Panc1 (cell line): ENCODE results near the gene C9orf152. TPM values are rescaled to one million over a fixed set of nuclear protein-coding genes. Genes with fewer than 3 reads are reported as not detected.

Experiments
- ATAC-seq: fragments of 200-7000 bp; cut with Tn5 transposase; 2 replicates; pipeline ENCODE4 v1.9.1; 2020; ENCODE audit warnings: mild to moderate bottlenecking, moderate library complexity
- BruUV-seq: library from RNA; stranded (reverse); fragments of 400-500 nt; replicated peaks from 2 replicates; lab custom pipeline; 2021; lab: Mats Ljungman, UMichigan
- CTCF ChIA-PET: fragments of 300-600 bp; sonication (Branson Sonifier 250); formaldehyde crosslinking; loops from one replicate; lab custom pipeline; 2022; ENCODE audit warnings: antibody characterized with exemption; lab: Charles Lee
- POLR2A ChIA-PET: fragments of 300-600 bp; sonication (Branson Sonifier 250); formaldehyde crosslinking; loops from one replicate; lab custom pipeline; 2022; ENCODE audit warnings: antibody characterized with exemption; lab: Charles Lee
- DNase-seq: peaks from one replicate; pipeline ENCODE4 v3.0.0-alpha.2; 2010; ENCODE audit warnings: low read depth, low spot score
- H3K27ac ChIP-seq: 2 replicates; pipeline ENCODE4 v1.5.1; 2011; ENCODE audit warnings: mild to moderate bottlenecking, low read length, inconsistent platforms
- H3K27me3 ChIP-seq: fragments of 200-500 bp; sonication (Bioruptor generic); 2 replicates; pipeline ENCODE4 v1.6.0; 2014; ENCODE audit warnings: low read length, inconsistent platforms; ENCODE audit not compliant: control insufficient read depth, insufficient read depth
- H3K36me3 ChIP-seq: fragments of 200-500 bp; sonication (Bioruptor generic); 2 replicates; pipeline ENCODE4 v1.5.1; 2014; ENCODE audit warnings: inconsistent platforms, mild to moderate bottlenecking, low read length, moderate library complexity; ENCODE audit not compliant: control insufficient read depth, insufficient read depth
- H3K4me1 ChIP-seq: 2 replicates; pipeline ENCODE4 v1.5.1; 2011; ENCODE audit warnings: inconsistent platforms, mild to moderate bottlenecking, low read length, moderate library complexity; ENCODE audit not compliant: control insufficient read depth, insufficient read depth
- H3K4me3 ChIP-seq, 2 experiments: 2 replicates each; pipeline ENCODE4 v1.5.1; 2011 to 2012; ENCODE audit warnings: low read depth in 2 of 2, low read length in 2 of 2, mild to moderate bottlenecking in 2 of 2, inconsistent platforms in 1 of 2, moderate library complexity in 1 of 2
- H3K9me3 ChIP-seq: fragments of 200-500 bp; sonication (Bioruptor generic); 2 replicates; pipeline ENCODE4 v1.5.1; 2014; ENCODE audit warnings: low read depth, mild to moderate bottlenecking, inconsistent platforms, low read length, moderate library complexity; ENCODE audit not compliant: control insufficient read depth, insufficient read depth
- CTCF ChIP-seq: fragments of 450-650 bp; IDR thresholded peaks from 2 replicates; pipeline ENCODE4 v1.5.1; 2017; ENCODE audit warnings: mild to moderate bottlenecking
- POLR2AphosphoS5 ChIP-seq: IDR thresholded peaks from 2 replicates; pipeline ENCODE4 v1.6.1; 2012; ENCODE audit warnings: mild to moderate bottlenecking, low read depth, low read length, moderate library complexity
- REST ChIP-seq, 2 experiments: IDR thresholded peaks; 2 replicates each; pipeline ENCODE4 v1.6.1; 2011 to 2012; ENCODE audit warnings: low read depth in 2 of 2, control low read depth in 1 of 2, low read length in 1 of 2, mild to moderate bottlenecking in 1 of 2, moderate library complexity in 1 of 2; ENCODE audit not compliant: insufficient read depth in 1 of 2
- SIN3A ChIP-seq: IDR thresholded peaks from 2 replicates; pipeline ENCODE4 v1.6.1; 2012; ENCODE audit warnings: low read depth, mild to moderate bottlenecking, low read length, moderate library complexity, borderline replicate concordance; ENCODE audit not compliant: insufficient read depth
- TCF7L2 ChIP-seq: IDR thresholded peaks from 2 replicates; pipeline ENCODE4 v1.6.1; 2011; ENCODE audit warnings: mild to moderate bottlenecking, low read depth, low read length, inconsistent platforms
- in situ Hi-C: cut with HindIII; loops from 2 replicates; pipeline ENCODE4 v1.10.0; 2016; ENCODE audit warnings: low sequenced_read_pairs, low pct_unique_long_range_greater_than_20kb
- intact Hi-C: fragments of 100-400 bp; cut with micrococcal nuclease; formaldehyde crosslinking; loops from one replicate; pipeline ENCODE4 v1.10.0; 2022; ENCODE audit not compliant: unreplicated experiment
- total RNA-seq: library from RNA; stranded (reverse); gene quantifications from one replicate; pipeline ENCODE4 v1.2.1, GENCODE V29; 2021; ENCODE audit not compliant: unreplicated experiment

Gene C9orf152
- total RNA-seq, 1 experiment from 2014 or later: 0.10 TPM

- CTCF ChIA-PET: no interaction called here
- no TSS peak for BruUV-seq
- in situ Hi-C loops (no loop called here), intact Hi-C loops (no loop called here)
- no peaks in the 10 kb centered on the region for H3K27me3 ChIP-seq
- H3K36me3 ChIP-seq: peaks cover 14% of the 10 kb centered on the region; the same call in 1 of the 2 replicates
- H3K9me3 ChIP-seq: no peaks in the 10 kb centered on the region
- DNase-seq: no peak
- no peak overlapping the region for H3K4me3 ChIP-seq
- POLR2A ChIA-PET: no interaction called here
- TF ChIP-seq SIN3A (no peak), REST (IDR thresholded peaks at IDR 0.05; ENCODE audit: insufficient read depth in 1 of 2, low read depth in 2 of 2, low read length in 1 of 2) (no peak), TCF7L2 (no peak), POLR2AphosphoS5 (no peak), CTCF (no peak)
- no peaks in the 10 kb centered on the region for H3K4me1 ChIP-seq
- ATAC-seq: no peak
- no peak overlapping the region for H3K27ac ChIP-seq
These were observed 33.9 kb upstream of the C9orf152 start for GRCh38 chr9:110241858-110242321.

GRCh38 chr9:110241260-110241857, 33.4 kb upstream of the C9orf152 start:
- Histone ChIP-seq H3K9me3 (no peaks in the 10 kb centered on the region), H3K4me1 (no peaks in the 10 kb centered on the region), H3K27me3 (no peaks in the 10 kb centered on the region), H3K36me3 (peaks cover 14% of the 10 kb centered on the region; the same call in 1 of the 2 replicates), H3K27ac (no peak overlapping the region), H3K4me3 (no peak overlapping the region)
- CTCF ChIA-PET: no interaction called here
- no peak for ATAC-seq
- no peak for DNase-seq
- no peak for TF ChIP-seq REST (IDR thresholded peaks at IDR 0.05; ENCODE audit: insufficient read depth in 1 of 2, low read depth in 2 of 2, low read length in 1 of 2)
- BruUV-seq: no TSS peak
- intact Hi-C loops: no loop called here
- in situ Hi-C loops: no loop called here
- POLR2A ChIA-PET: no interaction called here
